Loucy (cell line): ENCODE results near the gene PBXIP1.

ENCODE experiments used
- CTCF ChIP-seq: fragments of 200-600 bp; sonication (generic); conservative IDR thresholded peaks from 2 replicates; pipeline ENCODE4 v1.5.1; 2014; ENCODE audit warnings: mild to moderate bottlenecking, antibody characterized with exemption, low read length
- EZH2phosphoT487 ChIP-seq: fragments of 200-600 bp; IDR thresholded peaks from 2 replicates; pipeline ENCODE4 v1.6.1; 2018; ENCODE audit warnings: antibody characterized with exemption, mild to moderate bottlenecking, moderate library complexity, borderline replicate concordance

- TF ChIP-seq CTCF (no peak), EZH2phosphoT487 (no peak)
Measured at GRCh38 chr1:154934358-154934948, 21.4 kb downstream of the PBXIP1 start.
